Mucosa of descending colon (tissue), 3 donors: Measurements from ENCODE around the gene ENDOU. TPM values are rescaled to one million over a fixed set of nuclear protein-coding genes. Genes with fewer than 3 reads are reported as not detected.
A peak's percentile ranks its signal among the peaks of the same experiment; 100 is the strongest.

Experiments used
- ATAC-seq: fragments of 200-7000 bp; cut with Tn5 transposase; one replicate; pipeline ENCODE4 v1.9.1; 2020; ENCODE audit warnings: mild to moderate bottlenecking, moderate library complexity
- DNase-seq, 3 donors: peaks; one replicate each; pipeline ENCODE4 v3.0.0-alpha.2; 2020
- H3K36me3 ChIP-seq: fragments of 200-600 bp; one replicate; pipeline ENCODE4 v1.8.0; 2021; ENCODE audit warnings: low read depth, mild to moderate bottlenecking
- H3K4me1 ChIP-seq: fragments of 200-600 bp; one replicate; pipeline ENCODE4 v1.8.0; 2021; ENCODE audit warnings: low read depth, mild to moderate bottlenecking
- H3K4me3 ChIP-seq: fragments of 200-600 bp; one replicate; pipeline ENCODE4 v1.8.0; 2021; ENCODE audit warnings: mild to moderate bottlenecking
- H3K9me3 ChIP-seq: fragments of 200-600 bp; one replicate; pipeline ENCODE4 v1.8.0; 2021; ENCODE audit warnings: mild to moderate bottlenecking
- intact Hi-C, 2 donors: fragments of 100-400 bp; cut with DNase I in 1 of 2; cut with micrococcal nuclease in 1 of 2; formaldehyde crosslinking; loops; one replicate each; pipeline versions ENCODE4 v1.11.0 to v1.11.1; 2022; cut with DNase I, micrococcal nuclease
- total RNA-seq, 3 donors: library from RNA; stranded (reverse); fragmentation: NEBNext Ultra II Directional in 2 of 3; extraction: Animal tissue kit (Norgen Biotek cat#: 25700) in 2 of 3; gene quantifications; one replicate each; pipeline versions ENCODE4 v1.2.1 to v1.2.4, GENCODE V29; 2021 to 2023
- TF ChIP-seq, protein P1 (sequence below): fragments of 200-600 bp; IDR thresholded peaks from one replicate; pipeline ENCODE4 v1.8.0; 2022; ENCODE audit warnings: antibody characterized with exemption, mild to moderate bottlenecking
- donor health status: DM: no; HTN: no; CAD: no; lungs with moderate emphysema.
- donor health status: DM: no; HTN: no; CAD: no.
- donor health status: DM: no; HTN: yes; CAD: no.

Gene ENDOU
- total RNA-seq, 3 donors from 2014 or later: 0.19 to 0.31 TPM; not detected in 1

DNA sequence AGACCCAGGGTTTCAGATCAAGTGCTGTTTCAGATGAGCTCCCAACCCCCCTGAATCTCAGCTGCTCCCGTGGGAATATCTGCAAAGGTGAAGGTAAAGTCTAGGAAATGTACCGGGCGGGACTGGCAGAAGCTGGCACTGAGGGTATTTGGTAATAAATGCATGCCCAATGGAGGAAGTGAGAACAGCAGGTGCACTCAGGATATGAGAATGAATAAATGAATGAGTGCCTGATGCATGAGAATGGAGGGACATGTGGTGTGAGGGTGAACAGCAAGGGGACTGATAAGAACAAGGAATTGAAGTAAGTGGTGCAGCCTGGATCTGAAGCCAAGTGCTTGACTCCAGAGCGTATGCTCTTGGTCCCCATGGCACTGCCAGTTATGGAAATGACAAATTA, 21.8 kb upstream of the ENDOU start:
- Histone ChIP-seq H3K9me3 (no peaks in the 10 kb centered on the region), H3K36me3 (no peaks in the 10 kb centered on the region), H3K4me1 (peaks cover 2% of the 10 kb centered on the region), H3K4me3 (no peak overlapping the region)
- ATAC-seq (peak; percentile 21), DNase-seq (no peak)
- intact Hi-C loops: loop anchor here in 1 of 2 donors (10.0 kb wide), 1 partner anchor 88 kb away; no protein-coding TSS in a partner anchor
- TF ChIP-seq, protein P1, sequence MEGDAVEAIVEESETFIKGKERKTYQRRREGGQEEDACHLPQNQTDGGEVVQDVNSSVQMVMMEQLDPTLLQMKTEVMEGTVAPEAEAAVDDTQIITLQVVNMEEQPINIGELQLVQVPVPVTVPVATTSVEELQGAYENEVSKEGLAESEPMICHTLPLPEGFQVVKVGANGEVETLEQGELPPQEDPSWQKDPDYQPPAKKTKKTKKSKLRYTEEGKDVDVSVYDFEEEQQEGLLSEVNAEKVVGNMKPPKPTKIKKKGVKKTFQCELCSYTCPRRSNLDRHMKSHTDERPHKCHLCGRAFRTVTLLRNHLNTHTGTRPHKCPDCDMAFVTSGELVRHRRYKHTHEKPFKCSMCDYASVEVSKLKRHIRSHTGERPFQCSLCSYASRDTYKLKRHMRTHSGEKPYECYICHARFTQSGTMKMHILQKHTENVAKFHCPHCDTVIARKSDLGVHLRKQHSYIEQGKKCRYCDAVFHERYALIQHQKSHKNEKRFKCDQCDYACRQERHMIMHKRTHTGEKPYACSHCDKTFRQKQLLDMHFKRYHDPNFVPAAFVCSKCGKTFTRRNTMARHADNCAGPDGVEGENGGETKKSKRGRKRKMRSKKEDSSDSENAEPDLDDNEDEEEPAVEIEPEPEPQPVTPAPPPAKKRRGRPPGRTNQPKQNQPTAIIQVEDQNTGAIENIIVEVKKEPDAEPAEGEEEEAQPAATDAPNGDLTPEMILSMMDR: no peak

DNA sequence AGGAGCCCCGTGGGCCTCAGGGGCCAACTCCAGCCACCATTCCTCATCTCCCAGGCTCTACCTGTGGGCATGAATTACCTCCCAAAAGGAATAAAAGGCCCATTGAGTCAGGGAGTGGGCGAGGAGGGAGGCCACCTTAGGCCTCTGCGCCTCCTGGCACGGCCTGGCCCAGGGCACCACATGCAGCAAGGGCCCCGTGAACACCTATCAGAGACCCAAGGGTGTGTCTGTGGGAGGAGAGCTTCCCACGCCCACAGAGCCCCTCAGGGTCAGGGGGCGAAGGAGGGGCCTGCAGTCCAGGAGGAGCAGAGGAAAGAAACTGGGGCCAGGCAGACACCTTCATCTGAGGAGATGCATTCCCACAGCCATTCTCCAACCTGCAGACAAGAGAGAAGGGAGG, 21.2 kb upstream of the ENDOU start:
- H3K4me1 ChIP-seq: peaks cover 3% of the 10 kb centered on the region
- no peaks in the 10 kb centered on the region for H3K36me3 ChIP-seq
- intact Hi-C loops: loop anchor here in 1 of 2 donors (10.0 kb wide), 1 partner anchor 88 kb away; no protein-coding TSS in a partner anchor
- no peak for ATAC-seq
- no peak overlapping the region for H3K4me3 ChIP-seq
- no peaks in the 10 kb centered on the region for H3K9me3 ChIP-seq
- no peak for DNase-seq
- TF ChIP-seq, protein P1: no peak

DNA sequence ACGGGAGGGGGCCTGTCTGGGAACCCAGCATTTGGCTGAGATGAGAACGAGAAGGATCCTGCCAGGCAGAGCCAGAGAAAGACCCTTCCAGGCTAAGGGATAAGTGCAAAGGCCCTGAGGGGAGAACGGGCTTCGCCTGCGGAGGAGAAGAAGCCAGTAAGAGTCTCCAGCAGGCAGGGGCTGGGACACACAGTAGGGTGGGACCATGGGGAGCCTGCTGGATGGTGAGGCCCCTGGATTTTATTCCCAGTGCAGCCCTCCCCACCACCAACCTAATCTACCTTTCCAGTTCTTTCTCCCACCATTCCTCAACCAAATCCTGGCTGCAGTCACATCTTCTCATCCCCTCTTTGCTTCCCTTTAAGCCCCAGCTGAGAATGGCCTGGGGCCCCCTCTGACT, 20.8 kb upstream of the ENDOU start:
- intact Hi-C loops: loop anchor here in 1 of 2 donors (10.0 kb wide), 1 partner anchor 89 kb away; no protein-coding TSS in a partner anchor
- TF ChIP-seq, protein P1: no peak
- H3K4me1 ChIP-seq: peaks cover 8% of the 10 kb centered on the region
- no peaks in the 10 kb centered on the region for H3K36me3 ChIP-seq
- no peaks in the 10 kb centered on the region for H3K9me3 ChIP-seq
- ATAC-seq: no peak
- DNase-seq: no peak
- no peak overlapping the region for H3K4me3 ChIP-seq

DNA sequence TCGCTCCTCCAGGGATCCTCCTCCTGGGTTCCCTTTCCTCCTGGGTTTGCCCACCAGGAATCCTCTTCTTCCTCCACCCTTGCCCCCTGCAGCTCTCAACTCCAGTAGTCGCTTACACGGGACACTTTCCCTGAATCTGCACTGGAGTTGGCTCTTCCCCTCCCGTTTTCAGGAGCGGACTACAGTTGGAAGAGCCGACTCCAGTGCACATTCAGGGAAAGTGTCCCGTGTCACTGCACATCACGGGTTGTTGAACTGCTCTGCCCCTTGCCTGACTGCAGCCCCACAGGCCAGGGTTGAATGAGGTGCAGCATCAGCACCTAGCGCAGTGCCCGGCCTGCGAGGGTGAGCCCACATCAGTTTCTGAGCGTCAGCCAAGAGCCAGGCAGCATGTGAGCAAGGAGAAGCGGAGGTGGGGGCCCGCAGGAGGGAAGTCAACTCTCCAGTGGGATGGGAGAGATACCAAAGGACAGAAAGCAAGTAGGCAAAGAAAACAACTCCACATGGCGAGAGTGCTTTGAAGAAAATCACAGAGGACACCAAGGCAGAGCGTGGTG, 20.3 kb upstream of the ENDOU start:
- no peak for DNase-seq
- no peak overlapping the region for H3K4me3 ChIP-seq
- intact Hi-C loops: loop anchor here in 1 of 2 donors (10.0 kb wide), 1 partner anchor 89 kb away; no protein-coding TSS in a partner anchor
- peaks cover 8% of the 10 kb centered on the region for H3K4me1 ChIP-seq
- no peak for ATAC-seq
- H3K36me3 ChIP-seq: no peaks in the 10 kb centered on the region
- H3K9me3 ChIP-seq: no peaks in the 10 kb centered on the region
- TF ChIP-seq, protein P1: no peak

DNA sequence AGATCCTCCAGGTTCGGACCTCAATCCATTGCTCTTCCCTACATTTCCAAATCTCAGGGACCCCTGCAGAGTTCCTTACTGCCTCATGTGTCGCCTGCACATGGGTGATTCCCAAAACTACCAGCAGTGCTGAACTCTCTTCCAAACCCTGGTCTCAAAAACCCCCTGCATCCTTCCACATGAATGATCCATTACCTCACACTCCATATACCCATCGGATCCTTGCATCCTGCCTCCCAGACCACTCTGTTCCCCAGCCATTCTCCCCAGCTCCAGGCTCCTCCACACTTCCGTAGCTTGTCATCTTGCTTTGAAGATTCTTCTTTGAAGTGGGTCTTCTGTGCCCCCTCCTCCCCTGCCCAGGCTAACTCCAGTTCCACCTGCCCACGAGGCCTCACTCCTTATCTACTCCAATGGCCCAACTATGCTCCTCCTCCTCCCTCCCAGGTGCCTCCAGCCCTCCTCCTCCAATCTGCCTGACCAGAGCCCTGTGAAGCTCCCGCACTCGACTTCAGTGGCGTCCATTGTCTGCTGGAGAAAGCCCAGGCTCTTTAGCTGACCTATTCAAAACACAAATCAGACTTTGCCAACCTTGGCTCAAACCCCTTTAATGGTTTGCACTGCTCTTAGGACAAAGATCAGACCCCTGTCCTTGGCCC, 19.6 kb upstream of the ENDOU start:
- no peaks in the 10 kb centered on the region for H3K36me3 ChIP-seq
- TF ChIP-seq, protein P1: no peak
- no peak for ATAC-seq

More for the DNA sequence above, 19.6 kb upstream of the ENDOU start:
- Histone ChIP-seq H3K4me1 (peaks cover 11% of the 10 kb centered on the region), H3K4me3 (no peak overlapping the region), H3K9me3 (no peaks in the 10 kb centered on the region)
- DNase-seq: no peak
- intact Hi-C loops: loop anchor here in 1 of 2 donors (10.0 kb wide), 1 partner anchor 90 kb away; no protein-coding TSS in a partner anchor
